ENCODE results near the gene ZBTB42. TPM values are rescaled to one million over a fixed set of nuclear protein-coding genes. Genes with fewer than 3 reads are reported as not detected.

Gene ZBTB42
- total RNA-seq, 1 experiment from 2014 or later, result 6.1 TPM

DNA sequence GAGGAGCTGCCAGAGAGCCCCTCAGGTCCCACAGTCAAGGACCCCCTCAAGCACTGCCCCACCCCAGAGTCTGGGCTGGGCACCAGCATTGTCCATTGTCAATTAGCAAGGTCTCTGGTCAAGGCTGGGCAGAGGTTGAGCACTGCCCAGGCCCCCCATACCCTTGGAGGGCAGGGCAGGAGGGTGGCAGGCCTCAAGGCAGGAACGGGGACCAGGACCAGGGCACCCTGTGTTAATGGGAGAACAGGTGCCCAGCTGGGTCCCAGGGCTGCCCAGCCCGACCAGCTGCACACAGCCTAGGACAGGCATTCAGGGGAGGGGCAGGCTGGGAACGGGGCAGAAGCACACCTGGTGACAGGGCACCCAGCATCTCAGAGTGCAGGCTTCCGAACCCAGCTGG is 29.5 kb upstream of the ZBTB42 start:
- H3K56ac ChIP-seq (ENCODE audit: insufficient read length, low read depth, low read length), result no peak overlapping the region
- H4K20me1 ChIP-seq (ENCODE audit: control insufficient read depth, insufficient read depth, insufficient read length), result no peaks in the 10 kb centered on the region
- no peaks in the 10 kb centered on the region for H3K79me2 ChIP-seq (ENCODE audit: insufficient read depth, low read length)
- no peak overlapping the region for H3K18ac ChIP-seq (ENCODE audit: insufficient read length, low read depth, low read length)
- Mint-ChIP-seq H3K36me3 (ENCODE audit: insufficient read depth in 1 of 3, low read depth in 3 of 3) (peaks cover 33 to 50% (median 50%) of the 10 kb centered on the region in 3 experiments), H3K9me3 (peaks cover 0 to 9% of the 10 kb centered on the region in 2 experiments; a peak in 4 of 5 replicates), H3K27me3 (ENCODE audit: low read depth) (no peaks in the 10 kb centered on the region), H3K4me3 (no peak overlapping the region), H3K27ac (no peak overlapping the region), H3K4me1 (peaks cover 15 to 21% of the 10 kb centered on the region in 2 experiments)
- no peaks in the 10 kb centered on the region for H3K4me1 ChIP-seq (ENCODE audit: insufficient read depth, low read length)
- TF ChIP-seq CTCF (conservative IDR thresholded peaks at IDR 0.05), result no peak
- no peak overlapping the region for H2BK120ac ChIP-seq (ENCODE audit: low read depth, low read length, poor library complexity, severe bottlenecking)
- H3K23ac ChIP-seq (ENCODE audit: insufficient read length, low read depth, low read length), result no peak overlapping the region
- H3K27me3 ChIP-seq (ENCODE audit: insufficient read depth, low read length), result no peaks in the 10 kb centered on the region
- H3K23me2 ChIP-seq (ENCODE audit: insufficient read length, low read depth, low read length, poor library complexity, severe bottlenecking), result peaks cover 2% of the 10 kb centered on the region
- WGBS (ENCODE audit: extremely low coverage, insufficient read length, low lambda C conversion rate), result no CpG with 5 or more reads among the region's 4 CpGs
- no peak overlapping the region for H2BK15ac ChIP-seq (ENCODE audit: low read depth, low read length)
- no peak overlapping the region for H4K91ac ChIP-seq (ENCODE audit: insufficient read length, low read depth, low read length)
- H4K8ac ChIP-seq (replicated peaks; ENCODE audit: insufficient read length, low read depth, low read length), result no peak overlapping the region
- H2BK12ac ChIP-seq (ENCODE audit: insufficient read length, low read depth, low read length), result no peak overlapping the region
- H3T11ph ChIP-seq (ENCODE audit: low read length), result no peak overlapping the region
- H3K14ac ChIP-seq (ENCODE audit: insufficient read depth, low read length), result no peak overlapping the region
- no peak overlapping the region for H4K5ac ChIP-seq (ENCODE audit: insufficient read length, low read depth, low read length)
- H3K4me2 ChIP-seq (ENCODE audit: insufficient read depth, insufficient read length, low read length), result no peak overlapping the region
- no peaks in the 10 kb centered on the region for H3K79me1 ChIP-seq (ENCODE audit: insufficient read depth, low read depth, low read length, poor library complexity, severe bottlenecking)
- H2BK5ac ChIP-seq (ENCODE audit: insufficient read length, low read length), result no peak overlapping the region
- H3K27ac ChIP-seq (ENCODE audit: insufficient read length, low read depth, low read length), result no peak overlapping the region
- no peak overlapping the region for H2AFZ ChIP-seq (ENCODE audit: low read length)
- H3K9ac ChIP-seq (ENCODE audit: extremely low read depth, insufficient read length, low read length), result no peak overlapping the region
- DNase-seq, result no peak
- H2AK5ac ChIP-seq (ENCODE audit: insufficient read length, low read length), result no peak overlapping the region
- H3K9me3 ChIP-seq (ENCODE audit: control insufficient read depth, low read depth, low read length), result no peaks in the 10 kb centered on the region
- no peak overlapping the region for H2BK20ac ChIP-seq (ENCODE audit: low read depth, low read length, poor library complexity, severe bottlenecking)
- no peak overlapping the region for H3K4ac ChIP-seq (ENCODE audit: low read depth, low read length)
